Coronary artery (tissue), 2 donors: ENCODE results near the gene TCF12.
A peak's percentile ranks its signal among the peaks of the same experiment; 100 is the strongest.

Source experiments
- DNase-seq: peaks from one replicate; pipeline ENCODE4 v3.0.0-alpha.2; 2017; ENCODE audit warnings: low spot score
- H3K27ac ChIP-seq, 2 donors: fragments of 200-600 bp; sonication (generic); one replicate each; pipeline ENCODE4 v1.5.1; 2016 to 2019
- H3K4me3 ChIP-seq: fragments of 200-600 bp; sonication (generic); 2 replicates; pipeline ENCODE4 v1.5.1; 2016; ENCODE audit warnings: mild to moderate bottlenecking, moderate library complexity
- CTCF ChIP-seq: fragments of 200-600 bp; sonication (generic); IDR thresholded peaks from one replicate; pipeline ENCODE4 v1.5.1; 2019; ENCODE audit warnings: antibody characterized with exemption

TCF12 gene

GRCh38 chr15:57319226-57319918, 400.9 kb downstream of the TCF12 start:
- DNase-seq: no peak
- no peak for TF ChIP-seq CTCF

GRCh38 chr15:57319919-57320560, 401.6 kb downstream of the TCF12 start:
- no peak for DNase-seq
- Histone ChIP-seq H3K4me3 (no peak overlapping the region), H3K27ac (peak overlapping the region in 1 of 2 donors; percentile 76)
- TF ChIP-seq CTCF: no peak

More at GRCh38 chr15:57319226-57319918, 400.9 kb downstream of the TCF12 start:
- Histone ChIP-seq H3K4me3 (no peak overlapping the region), H3K27ac (no peak overlapping the region)

- no peak for TF ChIP-seq CTCF
- H3K4me3 ChIP-seq: no peak overlapping the region
- no peak for DNase-seq
- H3K27ac ChIP-seq: peak overlapping the region in 1 of 2 donors; percentile 76
Observed at GRCh38 chr15:57320631-57321220, 402.3 kb downstream of the TCF12 start.

- no peak for DNase-seq
- Histone ChIP-seq H3K27ac (no peak overlapping the region), H3K4me3 (no peak overlapping the region)
- no peak for TF ChIP-seq CTCF
Observed at GRCh38 chr15:57321485-57321884, 403.0 kb downstream of the TCF12 start.

- DNase-seq: no peak
- no peak overlapping the region for H3K27ac ChIP-seq
- TF ChIP-seq CTCF: no peak
- H3K4me3 ChIP-seq: no peak overlapping the region
Observed at GRCh38 chr15:57321973-57322601, 403.6 kb downstream of the TCF12 start.

GRCh38 chr15:57322602-57323250, 404.3 kb downstream of the TCF12 start:
- Histone ChIP-seq H3K27ac (no peak overlapping the region), H3K4me3 (no peak overlapping the region)
- no peak for TF ChIP-seq CTCF
- DNase-seq: no peak
